Skeletal muscle cell (primary cell): ENCODE results near the gene RSPH4A.
"Not testable (repeated sequence)": the region's sequence is repeated elsewhere in the genome, so short reads cannot be mapped to it uniquely, and the experiment has no call there.

Experiments
- DNase-seq: peaks from one replicate; pipeline ENCODE4 v3.0.0-alpha.2; 2010; ENCODE audit warnings: low read depth
- H3K4me3 ChIP-seq: 2 replicates; pipeline ENCODE4 v1.5.1; 2011; ENCODE audit warnings: low read depth, mild to moderate bottlenecking, control low read depth, low read length, moderate library complexity

Gene RSPH4A

DNA sequence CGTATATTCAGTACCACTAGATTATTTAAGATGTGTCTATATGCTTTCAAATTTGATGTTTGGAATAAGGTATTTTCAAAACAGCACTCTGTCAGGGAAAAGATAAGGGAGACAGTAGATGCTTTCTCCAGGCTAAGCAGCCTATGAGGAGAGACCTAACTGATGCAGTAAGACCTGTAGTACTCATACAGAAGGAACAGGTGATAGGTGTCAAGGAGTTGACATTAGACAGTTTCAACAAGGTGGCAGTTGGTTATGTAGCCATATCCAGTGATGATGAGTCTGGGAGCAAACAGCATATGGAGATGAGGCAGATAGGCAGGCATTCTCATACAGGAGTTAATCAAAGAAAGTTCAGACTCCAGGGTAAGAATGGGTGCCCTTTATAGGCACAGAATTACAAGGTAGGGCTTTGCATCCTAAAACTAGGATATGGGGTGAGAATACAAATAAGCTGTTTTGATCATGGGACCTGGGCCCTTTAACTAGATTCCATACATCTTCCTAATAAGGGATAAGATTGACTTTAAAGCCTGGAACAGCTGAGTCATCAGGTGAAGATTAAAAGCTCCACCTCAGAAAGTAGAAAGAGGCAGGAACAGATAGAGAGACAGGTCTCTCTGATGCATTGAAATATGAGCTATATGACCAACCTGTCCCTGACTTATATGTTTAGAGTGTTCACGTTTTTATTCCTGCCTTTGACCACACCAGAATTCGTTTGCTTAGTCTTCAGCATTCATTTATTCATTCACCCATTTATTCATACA lies 7.9 kb downstream of the RSPH4A start:
- no peak for DNase-seq
- no peak overlapping the region for H3K4me3 ChIP-seq

DNA sequence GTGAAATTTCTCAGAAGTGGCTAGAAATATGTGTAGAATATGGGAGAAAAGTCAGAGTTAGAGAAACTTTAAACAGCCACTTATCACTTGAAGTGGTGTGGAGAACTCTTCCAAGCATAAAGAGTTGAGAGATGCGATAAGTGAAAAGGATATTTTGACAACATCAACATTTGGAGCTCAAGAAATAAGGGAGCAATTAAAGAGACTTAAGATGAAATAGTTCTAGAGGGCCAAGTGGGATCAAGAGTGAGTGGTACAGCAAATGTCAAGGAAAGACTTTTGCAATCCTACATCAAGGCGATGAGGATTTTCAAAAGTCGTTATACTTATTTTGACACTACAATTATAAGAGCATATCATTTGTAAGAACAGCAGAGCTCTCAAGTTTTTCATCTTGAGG lies 9.6 kb downstream of the RSPH4A start:
- DNase-seq: no peak
- no peak overlapping the region for H3K4me3 ChIP-seq

DNA sequence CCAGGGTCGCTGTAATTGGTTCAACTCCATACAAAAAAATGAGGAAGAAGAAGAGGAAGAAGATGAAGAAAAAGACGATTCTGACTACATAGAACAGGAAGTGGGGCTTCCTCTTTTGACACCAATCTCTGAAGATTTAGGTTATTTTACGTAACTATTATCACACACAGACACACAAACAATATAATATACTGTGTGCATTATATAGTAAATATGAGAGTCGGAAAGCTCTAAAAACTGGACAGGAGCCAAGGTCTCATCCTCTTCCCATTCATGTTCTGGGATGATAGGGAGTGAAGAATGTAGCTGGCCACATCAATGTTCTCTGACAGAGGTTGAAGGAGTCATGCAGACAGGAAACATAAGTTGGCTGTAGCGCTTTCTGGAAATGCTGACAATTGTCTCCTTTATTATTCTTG lies 13.3 kb downstream of the RSPH4A start:
- DNase-seq: no peak
- no peak overlapping the region for H3K4me3 ChIP-seq

DNA sequence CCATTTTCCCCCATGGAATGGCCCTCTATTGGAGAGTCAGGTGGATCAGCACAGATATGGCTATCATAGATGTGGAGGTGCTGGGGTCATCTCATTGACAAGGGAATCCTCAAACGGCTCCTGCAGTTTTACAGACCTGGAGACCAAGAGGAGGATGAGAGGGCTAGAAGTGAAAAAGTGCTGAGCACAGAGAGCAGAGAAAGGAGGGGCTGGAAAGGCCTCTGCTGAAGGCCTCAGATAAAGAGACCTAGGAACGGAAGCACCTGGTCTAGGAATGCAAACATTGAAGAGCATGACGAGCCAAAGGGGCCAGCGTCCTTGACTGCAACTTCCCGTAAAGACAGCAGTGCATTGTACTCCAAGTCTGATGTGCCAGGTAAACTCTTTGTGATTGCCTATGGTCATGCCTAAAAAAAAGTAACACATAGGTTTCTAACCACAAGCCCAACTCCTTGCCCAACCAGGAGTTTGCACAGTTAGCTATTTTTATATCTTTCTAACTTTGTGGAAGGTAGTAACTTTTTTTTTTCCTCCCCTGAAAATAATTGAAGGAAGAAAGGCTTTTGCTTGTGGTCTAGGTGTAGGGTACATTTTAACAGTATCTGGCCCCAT lies 15.2 kb downstream of the RSPH4A start:
- DNase-seq: no peak
- no peak overlapping the region for H3K4me3 ChIP-seq

DNA sequence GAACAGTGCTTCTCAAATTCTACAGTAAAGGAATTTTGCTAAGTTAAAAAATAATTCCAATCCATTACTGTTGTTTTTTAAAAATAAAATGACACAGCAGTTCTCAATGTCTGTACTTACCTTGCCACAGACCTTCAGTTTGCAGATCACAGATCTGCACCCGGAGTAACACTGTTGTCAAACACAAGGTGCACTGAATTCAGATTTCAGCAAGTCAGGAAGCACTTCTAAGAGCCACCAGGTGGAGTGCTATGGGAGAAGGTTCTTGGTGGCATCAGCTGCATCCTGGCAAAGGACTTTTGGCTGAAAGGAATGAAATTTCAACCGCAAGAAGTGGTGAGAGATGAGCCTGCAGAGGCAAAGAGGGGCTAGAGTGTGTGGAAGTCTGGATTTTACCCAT lies 17.4 kb downstream of the RSPH4A start:
- no peak overlapping the region for H3K4me3 ChIP-seq
- DNase-seq: no peak

GRCh38 chr6:116648156-116648555 lies 31.9 kb downstream of the RSPH4A start:
- no peak overlapping the region for H3K4me3 ChIP-seq
- no peak for DNase-seq

DNA sequence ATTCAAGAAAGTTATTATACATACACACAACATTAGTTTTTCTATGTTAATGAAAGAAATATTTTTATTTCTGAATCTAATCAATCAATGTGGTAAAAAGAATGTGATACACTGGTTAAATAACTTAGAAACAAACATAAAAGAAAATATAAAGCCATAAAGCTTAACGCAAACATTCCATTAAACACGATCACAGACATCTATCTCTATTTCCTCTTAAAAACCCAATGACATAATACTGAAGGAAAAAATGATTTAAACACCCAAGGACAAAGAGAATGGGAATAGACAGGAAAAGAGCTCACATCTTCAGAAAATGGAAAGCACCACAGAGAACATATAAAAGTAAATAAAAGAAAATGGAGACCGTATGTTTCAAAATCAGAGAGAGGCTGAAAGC lies 32.9 kb downstream of the RSPH4A start:
- no peak for DNase-seq
- no peak overlapping the region for H3K4me3 ChIP-seq

GRCh38 chr6:116651916-116652315 lies 35.6 kb downstream of the RSPH4A start:
- no peak for DNase-seq
- H3K4me3 ChIP-seq: no peak overlapping the region

GRCh38 chr6:116661594-116661993 lies 45.3 kb downstream of the RSPH4A start:
- H3K4me3 ChIP-seq: no peak overlapping the region
- DNase-seq: no peak

GRCh38 chr6:116662202-116662601 lies 45.9 kb downstream of the RSPH4A start:
- no peak overlapping the region for H3K4me3 ChIP-seq
- no peak for DNase-seq

DNA sequence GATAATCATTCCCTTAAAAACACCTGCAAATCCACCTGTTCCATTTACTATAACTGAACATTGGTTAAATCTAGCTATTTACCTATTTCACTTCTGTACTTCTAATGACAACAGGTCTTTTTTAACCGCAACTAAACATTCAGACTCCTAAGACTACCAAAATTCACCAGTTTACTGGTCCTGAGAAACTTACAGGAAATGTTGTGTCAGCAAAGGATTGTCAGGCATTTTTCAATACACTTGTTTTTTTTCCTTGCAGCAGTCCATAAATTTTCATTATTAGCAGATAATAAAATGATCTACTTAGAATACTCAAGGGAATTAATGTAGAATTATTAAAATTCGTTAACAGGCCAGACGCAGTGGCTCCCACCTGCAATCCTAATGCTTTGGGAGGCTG lies 47.0 kb downstream of the RSPH4A start:
- H3K4me3 ChIP-seq: no peak overlapping the region
- no peak for DNase-seq

GRCh38 chr6:116664169-116664568 lies 47.9 kb downstream of the RSPH4A start:
- H3K4me3 ChIP-seq, DNase-seq: not testable (repeated sequence)

DNA sequence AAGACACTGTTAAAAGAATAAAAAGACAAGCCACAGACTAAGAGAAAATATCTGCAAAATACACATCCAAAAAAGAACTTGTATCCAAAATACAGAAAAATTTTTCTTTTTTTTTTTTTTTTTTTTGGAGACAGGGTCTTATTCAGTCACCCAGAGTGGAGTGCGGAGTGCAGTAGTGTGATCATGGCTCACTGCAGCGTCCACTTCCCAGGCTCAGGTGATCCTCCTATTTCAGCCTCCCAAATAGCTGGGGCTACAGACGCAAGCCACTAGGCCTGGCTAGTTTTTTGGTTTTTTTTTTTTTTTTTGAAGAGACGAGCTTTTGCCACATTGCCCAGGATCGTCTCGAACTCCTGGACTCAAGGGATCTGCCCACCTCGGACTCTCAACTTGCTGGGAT lies 49.2 kb downstream of the RSPH4A start:
- no peak for DNase-seq
- H3K4me3 ChIP-seq: no peak overlapping the region

DNA sequence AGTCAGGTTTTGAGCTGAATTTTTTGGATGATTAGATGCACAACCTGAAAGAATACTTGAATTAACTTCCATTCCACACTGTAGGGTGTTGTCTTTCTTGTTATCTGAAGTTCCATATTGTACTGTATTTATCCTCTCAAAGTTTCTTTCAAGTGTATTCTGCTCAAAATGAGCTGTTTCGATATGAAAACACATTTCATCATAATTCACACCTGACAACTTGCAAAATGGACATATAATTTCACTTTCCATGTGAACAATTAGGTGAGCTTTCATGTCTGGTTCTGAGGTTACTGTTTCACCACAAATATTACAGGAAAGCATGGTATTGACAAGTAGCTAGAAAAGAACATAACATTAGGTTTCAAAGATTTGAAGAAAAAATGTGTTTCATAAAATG lies 50.6 kb downstream of the RSPH4A start:
- H3K4me3 ChIP-seq: no peak overlapping the region
- DNase-seq: no peak

DNA sequence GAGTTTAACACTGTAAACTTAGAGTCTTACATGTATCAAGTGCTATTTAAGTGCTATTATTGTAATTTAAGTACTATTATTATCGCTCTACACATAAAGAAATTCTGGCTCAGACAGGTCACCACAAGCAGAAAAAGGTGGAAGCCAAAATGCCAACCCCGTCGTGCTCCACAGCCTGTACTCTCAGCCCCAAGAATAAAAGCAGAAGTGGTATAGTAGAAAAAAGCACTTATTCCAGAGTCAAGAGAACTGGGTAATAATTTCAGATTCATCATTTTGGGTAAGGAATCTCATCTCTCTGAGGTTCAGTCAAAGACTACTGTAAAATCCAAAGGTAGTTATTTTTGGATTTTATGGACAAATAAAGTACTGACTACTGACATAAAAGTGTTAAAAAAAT lies 51.3 kb downstream of the RSPH4A start:
- no peak for DNase-seq
- peak overlapping the region; percentile 98 for H3K4me3 ChIP-seq

- DNase-seq: no peak
- H3K4me3 ChIP-seq: no peak overlapping the region
Observed at GRCh38 chr6:116672306-116672705, 56.0 kb downstream of the RSPH4A start.

GRCh38 chr6:116676021-116676420 lies 59.7 kb downstream of the RSPH4A start:
- DNase-seq: no peak
- no peak overlapping the region for H3K4me3 ChIP-seq

GRCh38 chr6:116680880-116681672 lies 64.8 kb downstream of the RSPH4A start, which contains the start of gene KPNA5:
TSS of gene KPNA5 (plus strand) at chr6:116681211. CDS start at chr6:116681335, 124 bp downstream.
- DNase-seq: peak; percentile 62
- peak within 1 kb of the TSS; percentile 90 for H3K4me3 ChIP-seq

GRCh38 chr6:116682334-116682712 lies 66.0 kb downstream of the RSPH4A start:
- H3K4me3 ChIP-seq: peak overlapping the region; percentile 90
- peak; percentile 39 for DNase-seq
